IPS-NIHi7 (cell line): ENCODE results near the gene HEATR5A.
A peak's percentile ranks its signal among the peaks of the same experiment; 100 is the strongest.
"Not testable (repeated sequence)": the region's sequence is repeated elsewhere in the genome, so short reads cannot be mapped to it uniquely, and the experiment has no call there.

ENCODE experiments used
- DNase-seq: peaks from one replicate; pipeline ENCODE4 v3.0.0; 2012; ENCODE audit warnings: mixed read lengths; ENCODE audit errors: extremely low spot score

The HEATR5A gene

GRCh38 chr14:31329876-31330521 lies 90.4 kb downstream of the HEATR5A start:
- not testable (repeated sequence) for DNase-seq

GRCh38 chr14:31326111-31326510 lies 94.2 kb downstream of the HEATR5A start:
- no peak for DNase-seq

GRCh38 chr14:31323419-31323818 lies 96.9 kb downstream of the HEATR5A start:
- DNase-seq: no peak

- DNase-seq: no peak
These were observed 99.2 kb downstream of the HEATR5A start for GRCh38 chr14:31320922-31321766.

- DNase-seq: no peak
These were observed 100.1 kb downstream of the HEATR5A start for GRCh38 chr14:31320216-31320615.

- no peak for DNase-seq
These were observed 100.6 kb downstream of the HEATR5A start for GRCh38 chr14:31319701-31320100.

GRCh38 chr14:31312934-31313333 lies 107.4 kb downstream of the HEATR5A start:
- no peak for DNase-seq

GRCh38 chr14:31312370-31312769 lies 108.0 kb downstream of the HEATR5A start:
- DNase-seq: not testable (repeated sequence)

GRCh38 chr14:31307618-31308017 lies 112.7 kb downstream of the HEATR5A start:
- no peak for DNase-seq

GRCh38 chr14:31307198-31307597 lies 113.2 kb downstream of the HEATR5A start:
- DNase-seq: no peak

GRCh38 chr14:31303654-31304053 lies 116.7 kb downstream of the HEATR5A start:
- no peak for DNase-seq

GRCh38 chr14:31300883-31301282 lies 119.5 kb downstream of the HEATR5A start:
- DNase-seq: no peak

GRCh38 chr14:31300296-31300695 lies 120.1 kb downstream of the HEATR5A start:
- DNase-seq: peak; percentile 53

GRCh38 chr14:31297701-31298344 lies 122.5 kb downstream of the HEATR5A start:
- no peak for DNase-seq

GRCh38 chr14:31297112-31297511 lies 123.2 kb downstream of the HEATR5A start:
- no peak for DNase-seq

- DNase-seq: no peak
These were observed 125.5 kb downstream of the HEATR5A start for GRCh38 chr14:31294746-31295405.

GRCh38 chr14:31292937-31293616 lies 127.3 kb downstream of the HEATR5A start:
- DNase-seq: no peak

- DNase-seq: no peak
These were observed 129.1 kb downstream of the HEATR5A start for GRCh38 chr14:31291210-31291609.

GRCh38 chr14:31287294-31287972 lies 132.9 kb downstream of the HEATR5A start:
- DNase-seq: no peak

GRCh38 chr14:31286456-31287293 lies 133.7 kb downstream of the HEATR5A start:
- peak; percentile 27 for DNase-seq
